Kidney (tissue), 14 donors: Measurements from ENCODE around the gene GTF2F2. TPM values are rescaled to one million over a fixed set of nuclear protein-coding genes. Genes with fewer than 3 reads are reported as not detected.
A peak's percentile ranks its signal among the peaks of the same experiment; 100 is the strongest.

ENCODE experiments used
- DNase-seq, 5 donors: peaks; one replicate each; pipeline ENCODE4 v3.0.0-alpha.2; 2013 to 2020
- FAIRE-seq: peaks from 2 replicates; lab custom pipeline; 2012; peaks lifted over from hg19 to GRCh38; lab: Jason Lieb, UNC
- H3K27ac ChIP-seq, 2 donors: one replicate each; pipeline ENCODE4 v1.7.0; 2013; ENCODE audit warnings: low read depth in 2 of 2, low read length in 2 of 2, inconsistent platforms in 1 of 2
- H3K27me3 ChIP-seq: one replicate; pipeline ENCODE4 v1.7.1; 2013; ENCODE audit warnings: low read length, inconsistent platforms; ENCODE audit not compliant: control insufficient read depth, insufficient read depth
- H3K36me3 ChIP-seq, 3 donors: one replicate each; pipeline versions ENCODE4 v1.7.0 to v1.7.1; 2013; ENCODE audit warnings: low read length in 3 of 3, control low read depth in 1 of 3, inconsistent platforms in 1 of 3; ENCODE audit not compliant: insufficient read depth in 3 of 3, control insufficient read depth in 2 of 3
- H3K4me1 ChIP-seq, 3 donors: one replicate each; pipeline versions ENCODE4 v1.7.0 to v1.7.1; 2013; ENCODE audit warnings: low read length in 3 of 3, inconsistent platforms in 1 of 3, low read depth in 1 of 3; ENCODE audit not compliant: control insufficient read depth in 2 of 3, insufficient read depth in 2 of 3
- H3K4me3 ChIP-seq, 3 donors: one replicate each; pipeline versions ENCODE4 v1.7.0 to v1.8.1; 2013; ENCODE audit warnings: low read length in 3 of 3, control low read depth in 1 of 3, inconsistent platforms in 1 of 3
- H3K9ac ChIP-seq, 3 donors: one replicate each; pipeline versions ENCODE4 v1.7.0 to v1.7.1; 2013; ENCODE audit warnings: low read length in 3 of 3, control low read depth in 1 of 3, inconsistent platforms in 1 of 3
- H3K9me3 ChIP-seq, 3 donors: one replicate each; pipeline versions ENCODE4 v1.7.0 to v1.7.1; 2013; ENCODE audit warnings: low read length in 3 of 3, control low read depth in 1 of 3, inconsistent platforms in 1 of 3; ENCODE audit not compliant: control insufficient read depth in 2 of 3, insufficient read depth in 1 of 3
- CTCF ChIP-seq: IDR thresholded peaks from 3 replicates; pipeline ENCODE4 v1.5.1; 2012; ENCODE audit warnings: mild to moderate bottlenecking, moderate library complexity, borderline replicate concordance; ENCODE audit not compliant: insufficient read depth; ENCODE audit errors: extremely low read depth
- intact Hi-C: fragments of 100-400 bp; cut with DNase I; formaldehyde crosslinking; loops from one replicate; pipeline ENCODE4 v1.11.1; 2022
- polyA plus RNA-seq: library from polyadenylated mRNA; stranded (reverse); fragments of 350-450 nt; fragmentation: Illumina TruSeq; extraction: RNeasy Lipid Tissue Mini Kit (QIAGEN cat#74804); gene quantifications from one replicate; pipeline ENCODE4 v1.2.3, GENCODE V29; 2014; ENCODE audit warnings: low read depth, low replicate concordance; ENCODE audit not compliant: insufficient read depth
- total RNA-seq: library from RNA; stranded (reverse); fragmentation: NEBNext Ultra II Directional; extraction: Animal tissue kit (Norgen Biotek cat#: 25700); gene quantifications from one replicate; pipeline ENCODE4 v1.2.1, GENCODE V29; 2021
- donor health status: control.
- donor health status: control.
- donor health status: control.
- donor health status: control.
- donor health status: control.
- donor health status: DM: yes; HTN: yes; CAD: no.
- donor health status: Normal renal cell carcinoma (clear cell type).

GTF2F2 gene
- total and polyA plus RNA-seq, 2 donors from 2014 or later = 16.6 to 17.3 TPM

- Histone ChIP-seq H3K4me3 (no peak overlapping the region), H3K4me1 (peaks cover 0 to 3% (median 0%) of the 10 kb centered on the region in 3 donors), H3K36me3 (no peaks in the 10 kb centered on the region), H3K27ac (no peak overlapping the region), H3K9me3 (no peaks in the 10 kb centered on the region), H3K9ac (no peak overlapping the region), H3K27me3 (no peaks in the 10 kb centered on the region)
- FAIRE-seq = peak; percentile 47
- TF ChIP-seq CTCF = peak; percentile 82
- peak in 4 of 5 donors; percentile 61 to 85 (median 72) for DNase-seq
- intact Hi-C loops = no loop called here
Observed at GRCh38 chr13:45280751-45281634, 160.7 kb downstream of the GTF2F2 start.

GRCh38 chr13:45282994-45283393 is 162.7 kb downstream of the GTF2F2 start:
- no peak for TF ChIP-seq CTCF
- Histone ChIP-seq H3K36me3 (no peaks in the 10 kb centered on the region), H3K9me3 (no peaks in the 10 kb centered on the region), H3K4me3 (no peak overlapping the region), H3K4me1 (peaks cover 0 to 3% (median 0%) of the 10 kb centered on the region in 3 donors), H3K27me3 (no peaks in the 10 kb centered on the region), H3K27ac (no peak overlapping the region), H3K9ac (no peak overlapping the region)
- intact Hi-C loops = no loop called here
- DNase-seq (no peak), FAIRE-seq (no peak)

GRCh38 chr13:45289936-45290563 is 169.7 kb downstream of the GTF2F2 start:
- Histone ChIP-seq H3K27ac (no peak overlapping the region), H3K4me1 (no peaks in the 10 kb centered on the region)
- intact Hi-C loops = no loop called here

More at GRCh38 chr13:45289936-45290563, 169.7 kb downstream of the GTF2F2 start:
- FAIRE-seq = no peak
- TF ChIP-seq CTCF = no peak
- H3K36me3 ChIP-seq = no peaks in the 10 kb centered on the region
- H3K27me3 ChIP-seq = no peaks in the 10 kb centered on the region
- H3K9me3 ChIP-seq = no peaks in the 10 kb centered on the region
- no peak overlapping the region for H3K4me3 ChIP-seq
- H3K9ac ChIP-seq = no peak overlapping the region
- DNase-seq = no peak
